Stimulated activated CD4-positive, alpha-beta T cell treated with anti-CD3 and anti-CD28 coated beads, Interleukin-2, amount 100 ng/mL, for 24 hours (primary cell): Measurements from ENCODE around the gene CFAP410.

ENCODE experiments used
- DNase-seq, 2 donors: peaks; one replicate each; pipeline ENCODE4 v3.0.0-alpha.2; 2020

CFAP410 gene

GRCh38 chr21:44282370-44282769, 56.8 kb downstream of the CFAP410 start:
- DNase-seq: no peak

- no peak for DNase-seq
Observed at GRCh38 chr21:44281801-44282200, 57.4 kb downstream of the CFAP410 start.

- no peak for DNase-seq
Observed at GRCh38 chr21:44279354-44280260, 59.6 kb downstream of the CFAP410 start.
